DMS 273 treated with DMSO at 0.1 percent for 48 hours (cell line): ENCODE results near the gene ACSF3.

Experiments used
- DNase-seq: peaks from one replicate; lab custom pipeline; 2025; lab: John Stamatoyannopoulos, UW

The ACSF3 gene

DNA sequence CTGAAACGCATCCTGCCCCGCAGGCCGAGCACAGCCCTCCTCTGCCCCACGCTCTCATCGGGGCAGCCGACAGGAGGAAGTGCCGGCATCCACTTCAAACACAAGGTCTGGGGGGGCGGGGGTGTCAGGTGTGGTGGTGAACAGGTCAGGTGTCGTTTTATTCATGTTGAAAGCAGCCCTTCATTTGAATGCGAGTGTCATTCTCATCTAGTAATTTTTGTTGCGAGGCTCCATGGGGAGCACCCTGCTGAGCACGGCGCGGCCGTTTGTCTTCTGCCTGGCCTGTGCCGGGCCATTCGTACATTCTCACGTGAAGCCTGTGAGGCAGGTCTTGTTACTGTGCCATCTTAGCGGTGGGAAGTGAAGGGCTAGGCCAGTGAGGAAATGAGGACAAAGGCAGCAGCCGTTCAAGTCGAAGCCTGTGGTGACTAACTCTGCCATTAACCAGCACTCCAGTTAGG, 1.9 kb downstream of the ACSF3 start:
- DNase-seq, result no peak

DNA sequence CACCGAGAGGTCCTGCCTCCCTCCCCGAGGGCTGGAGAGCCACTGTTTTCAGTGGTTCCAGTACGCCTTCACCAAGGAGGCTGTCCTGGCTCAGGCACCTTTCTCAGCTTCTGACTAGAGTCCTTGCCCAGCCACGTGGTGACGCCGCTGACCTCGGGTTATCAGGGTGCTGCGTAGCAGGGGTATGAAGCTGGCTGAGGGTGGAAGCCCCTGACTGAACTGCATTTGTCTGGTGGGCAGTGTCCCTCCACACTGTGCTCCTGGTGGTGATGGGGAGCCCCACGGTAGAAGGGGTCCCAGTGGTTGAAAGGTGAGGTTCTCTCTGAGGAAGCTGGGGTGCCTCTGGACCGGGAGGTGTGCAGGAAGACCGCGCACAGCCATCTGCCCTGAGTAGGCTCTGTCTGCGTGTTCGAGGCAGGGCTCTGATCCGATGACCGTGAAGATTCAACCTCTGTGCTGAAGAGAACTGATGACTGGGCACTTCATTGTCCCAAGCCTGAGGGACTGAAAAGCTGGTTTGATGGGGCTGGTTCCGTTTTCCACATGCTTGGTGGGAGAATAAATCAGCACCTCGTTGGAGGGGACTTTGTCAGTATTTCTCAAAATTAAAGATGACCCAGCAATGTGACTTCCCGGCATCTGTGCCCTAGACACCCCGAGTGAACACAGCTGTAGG, 2.5 kb downstream of the ACSF3 start:
- no peak for DNase-seq

DNA sequence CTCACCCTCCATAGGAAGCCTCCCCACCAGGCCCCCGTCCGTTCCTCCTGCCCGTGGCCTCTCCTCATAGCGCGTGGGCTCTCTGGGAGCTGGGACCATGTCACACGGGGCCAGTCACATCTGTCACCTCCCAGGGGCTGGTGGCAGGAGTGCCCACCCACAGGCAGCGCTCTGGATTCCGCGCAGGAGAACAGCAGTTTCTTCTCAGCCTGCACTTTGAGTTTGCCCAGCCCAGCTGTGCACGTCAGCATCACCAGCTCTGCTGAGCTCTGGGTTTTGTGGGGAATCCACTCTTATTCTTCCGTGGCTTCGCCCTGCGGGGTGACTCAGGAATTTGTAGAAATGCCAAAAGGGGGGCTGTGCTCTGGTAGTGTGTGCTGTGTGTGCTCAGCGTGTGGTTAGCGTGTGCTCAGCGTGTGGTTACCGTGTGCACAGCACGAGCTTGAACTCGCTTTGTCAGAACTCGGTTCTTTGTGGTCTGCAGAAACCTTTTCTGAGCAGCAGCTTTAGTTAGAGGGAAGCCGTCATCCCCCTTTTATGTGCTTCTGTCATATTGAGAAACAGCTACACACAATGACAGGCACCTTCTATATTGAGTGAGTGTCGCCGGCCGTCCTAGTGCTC, 3.2 kb downstream of the ACSF3 start:
- no peak for DNase-seq

DNA sequence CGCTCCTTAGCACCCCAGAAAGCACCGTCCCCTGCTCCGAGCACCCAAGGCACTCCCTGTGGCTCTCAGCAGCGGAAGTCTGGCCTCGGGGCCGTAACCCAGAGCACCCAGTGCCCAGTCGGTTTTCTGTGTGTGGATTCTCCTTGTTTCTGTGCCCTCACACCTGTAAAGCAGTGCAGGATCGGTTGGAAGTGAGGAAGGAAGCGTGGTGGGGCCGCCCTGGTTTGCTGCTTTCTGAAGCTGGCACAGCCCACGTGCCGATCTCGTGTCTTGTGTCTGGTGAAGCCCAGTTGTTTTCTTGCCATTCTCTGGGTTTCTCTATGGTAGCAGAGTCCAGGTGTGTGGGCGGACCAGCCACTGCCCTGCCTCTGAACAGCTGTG, 3.7 kb downstream of the ACSF3 start:
- DNase-seq, result no peak

DNA sequence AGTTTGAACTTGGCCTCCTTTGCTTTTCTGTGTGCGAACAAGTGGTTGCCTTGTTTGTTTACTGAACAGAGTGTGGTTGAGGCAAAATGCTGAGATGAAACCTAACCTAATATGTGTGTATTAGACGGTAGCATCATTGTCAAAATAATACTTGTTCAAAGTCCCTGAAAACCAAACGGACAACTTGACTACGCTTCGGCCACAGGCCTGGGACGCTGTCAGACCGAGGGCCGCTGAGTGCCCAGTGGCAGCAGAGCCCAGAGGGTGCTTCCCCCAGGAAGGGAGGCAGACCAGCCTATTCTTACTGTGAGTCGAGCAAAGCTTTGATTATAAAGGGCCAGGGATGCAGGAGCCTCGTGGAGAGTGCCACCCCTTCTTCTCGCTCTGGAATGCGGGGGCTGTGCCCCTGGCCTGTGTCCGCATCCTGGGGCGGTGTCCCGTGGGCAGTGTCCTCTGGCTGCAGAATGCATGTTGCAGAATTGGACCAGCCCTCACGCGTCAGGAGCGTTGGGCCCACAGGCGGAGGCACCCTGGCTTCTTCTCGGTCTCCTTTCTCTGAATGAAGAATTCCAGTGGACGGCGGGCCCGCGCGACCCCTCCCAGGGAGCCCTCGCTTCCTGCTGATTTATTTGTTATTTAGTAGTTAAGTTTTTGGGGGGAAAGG, 5.2 kb downstream of the ACSF3 start:
- no peak for DNase-seq

DNA sequence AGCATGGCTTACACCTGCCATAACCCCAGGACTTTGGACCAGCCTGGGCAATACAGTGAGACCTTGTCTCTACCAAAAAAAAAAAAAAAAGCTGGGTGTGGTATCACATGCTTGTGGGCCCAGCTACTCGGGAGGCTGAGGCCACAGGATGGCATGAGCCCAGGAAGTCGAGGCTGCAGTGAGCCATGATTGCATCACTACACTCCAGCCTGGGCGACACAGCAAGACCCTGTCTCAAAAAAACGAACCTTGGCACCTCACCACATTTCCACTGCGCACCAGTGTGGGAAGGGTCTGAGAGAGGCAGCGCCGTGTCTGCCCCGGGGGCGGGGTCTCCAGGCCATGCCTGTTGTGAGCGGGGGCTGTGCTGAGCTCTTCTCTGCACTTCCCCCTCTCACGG, 6.3 kb downstream of the ACSF3 start:
- no peak for DNase-seq

DNA sequence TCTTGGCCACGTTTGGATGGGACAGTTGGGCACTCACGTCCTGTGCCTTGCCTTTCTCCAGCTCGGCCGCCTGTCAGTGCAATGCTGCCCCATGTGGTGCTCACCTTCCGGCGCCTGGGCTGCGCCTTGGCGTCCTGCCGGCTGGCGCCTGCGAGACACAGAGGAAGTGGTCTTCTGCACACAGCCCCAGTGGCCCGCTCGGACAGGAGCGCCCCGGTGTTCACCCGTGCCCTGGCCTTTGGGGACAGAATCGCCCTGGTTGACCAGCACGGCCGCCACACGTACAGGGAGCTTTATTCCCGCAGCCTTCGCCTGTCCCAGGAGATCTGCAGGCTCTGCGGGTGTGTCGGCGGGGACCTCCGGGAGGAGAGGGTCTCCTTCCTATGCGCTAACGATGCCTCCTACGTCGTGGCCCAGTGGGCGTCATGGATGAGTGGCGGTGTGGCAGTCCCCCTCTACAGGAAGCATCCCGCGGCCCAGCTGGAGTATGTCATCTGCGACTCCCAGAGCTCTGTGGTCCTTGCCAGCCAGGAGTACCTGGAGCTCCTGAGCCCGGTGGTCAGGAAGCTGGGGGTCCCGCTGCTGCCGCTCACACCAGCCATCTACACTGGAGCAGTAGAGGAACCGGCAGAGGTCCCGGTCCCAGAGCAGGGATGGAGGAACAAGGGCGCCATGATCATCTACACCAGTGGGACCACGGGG, 7.1 kb downstream of the ACSF3 start:
- DNase-seq, result no peak

DNA sequence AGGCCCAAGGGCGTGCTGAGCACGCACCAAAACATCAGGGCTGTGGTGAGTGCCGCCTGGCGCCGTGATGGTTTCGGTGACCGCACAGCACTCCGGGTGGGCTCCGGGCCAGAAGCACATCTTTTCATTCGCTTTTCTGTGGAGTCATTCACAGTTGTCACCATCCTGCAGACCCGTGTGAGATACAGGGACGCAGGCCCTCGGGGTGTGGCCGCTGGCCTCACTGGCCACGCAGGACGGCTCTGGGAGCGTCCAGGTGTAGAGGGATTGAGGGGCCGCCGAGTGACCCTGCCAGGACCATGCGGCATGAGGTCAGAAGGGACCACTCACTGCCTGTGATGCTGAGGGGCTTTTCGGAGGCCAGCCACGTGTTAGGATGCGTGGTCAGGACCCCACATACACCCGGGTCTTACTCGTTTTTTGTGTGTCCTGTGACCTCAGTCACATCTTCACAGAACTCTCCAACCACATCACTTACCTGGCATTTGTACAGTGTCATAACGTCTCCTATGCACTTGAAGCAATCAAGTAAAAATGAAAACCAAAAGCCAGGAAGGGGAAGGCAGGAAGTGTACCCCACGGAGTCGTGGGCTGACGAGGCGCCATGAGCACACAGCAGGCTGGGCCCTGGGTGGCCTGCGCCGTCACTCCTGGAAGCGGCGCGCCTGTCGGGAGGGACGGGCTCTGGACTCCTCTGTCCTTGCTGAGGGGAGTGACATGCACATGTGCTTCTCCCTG, 7.8 kb downstream of the ACSF3 start:
- DNase-seq, result no peak

DNA sequence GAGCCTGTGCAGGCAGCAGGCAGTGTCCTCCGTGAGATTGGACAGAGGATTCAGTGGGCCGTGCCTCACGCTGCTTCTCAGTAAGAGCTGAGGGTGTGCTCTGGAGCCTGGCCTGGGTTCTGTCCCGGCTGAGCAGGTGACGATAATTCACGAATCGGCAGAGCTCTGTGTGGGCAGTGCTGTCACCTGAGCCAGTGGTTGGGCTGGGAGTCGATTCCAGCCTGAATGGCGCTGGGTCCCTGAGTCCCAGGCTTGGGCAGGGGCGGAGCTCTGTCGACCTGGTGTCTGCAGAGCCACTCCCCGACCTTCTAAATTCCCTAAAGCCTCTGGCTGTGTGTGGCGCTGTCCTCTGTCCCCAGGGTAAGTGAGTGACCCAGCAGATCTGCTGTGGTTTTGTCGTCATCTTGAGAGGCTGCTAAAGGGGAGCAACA, 8.4 kb downstream of the ACSF3 start:
- no peak for DNase-seq

DNA sequence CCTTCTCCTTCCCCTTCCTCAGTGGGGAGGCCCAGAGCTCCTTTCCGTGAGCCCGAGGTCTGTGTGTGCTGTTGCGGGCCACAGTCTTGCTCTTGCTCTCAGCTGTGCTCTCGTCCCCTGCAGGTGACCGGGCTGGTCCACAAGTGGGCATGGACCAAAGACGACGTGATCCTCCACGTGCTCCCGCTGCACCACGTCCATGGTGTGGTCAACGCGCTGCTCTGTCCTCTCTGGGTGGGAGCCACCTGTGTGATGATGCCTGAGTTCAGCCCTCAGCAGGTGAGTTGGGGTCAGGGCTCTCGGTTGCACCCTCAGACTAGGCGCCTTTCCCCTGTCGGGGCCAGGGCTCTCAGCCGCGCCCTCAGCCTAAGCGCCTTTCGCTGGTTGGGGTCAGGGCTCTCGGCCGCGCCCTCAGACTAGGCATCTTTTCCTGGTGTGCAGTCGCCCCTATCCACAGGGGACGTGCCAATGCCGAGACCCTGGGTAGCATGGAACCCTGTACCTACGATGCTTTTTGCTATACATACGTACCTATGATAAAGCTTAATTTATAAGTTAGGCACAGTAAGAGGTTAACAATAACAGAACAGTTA, 8.9 kb downstream of the ACSF3 start:
- DNase-seq, result no peak

DNA sequence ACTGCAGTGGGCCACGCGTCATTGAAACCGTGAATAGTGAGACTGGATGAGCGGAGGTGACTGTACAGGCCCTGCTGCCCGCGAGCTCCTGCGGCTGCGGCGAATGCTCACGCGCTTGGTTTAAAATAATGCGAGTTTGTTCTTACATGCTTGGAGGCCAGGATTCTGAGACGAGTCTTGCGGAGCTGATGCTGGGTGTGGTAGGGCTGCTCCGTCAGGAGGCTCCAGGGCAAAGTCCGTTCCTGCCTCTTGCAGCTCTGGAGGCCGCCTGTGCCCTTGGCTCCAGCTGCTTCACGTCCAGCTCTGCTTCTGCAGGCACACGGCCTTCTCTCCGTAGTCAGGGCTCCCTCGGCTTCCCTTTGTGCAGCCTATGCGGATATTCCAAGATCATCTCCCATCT, 9.5 kb downstream of the ACSF3 start:
- no peak for DNase-seq

DNA sequence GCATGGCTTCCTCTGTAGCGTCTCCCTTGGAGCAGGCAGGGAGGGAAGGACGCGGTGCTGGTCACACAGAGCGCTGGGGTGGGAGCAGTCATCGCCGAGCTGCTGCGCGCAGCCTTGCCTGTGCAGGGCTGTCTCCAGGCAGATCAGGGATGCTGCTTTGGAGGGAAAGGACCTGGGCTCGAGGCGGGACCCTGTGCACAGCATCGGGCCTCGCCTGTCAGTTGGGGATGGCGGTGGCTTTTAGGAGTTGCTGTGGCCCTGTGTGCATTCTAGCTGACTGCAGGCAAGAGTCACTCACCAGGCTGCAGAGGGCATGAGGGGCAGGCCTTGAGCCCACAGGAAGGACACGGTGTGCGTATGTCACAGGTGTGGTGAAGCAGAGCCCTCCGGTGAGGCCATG, 10.1 kb downstream of the ACSF3 start:
- no peak for DNase-seq

DNA sequence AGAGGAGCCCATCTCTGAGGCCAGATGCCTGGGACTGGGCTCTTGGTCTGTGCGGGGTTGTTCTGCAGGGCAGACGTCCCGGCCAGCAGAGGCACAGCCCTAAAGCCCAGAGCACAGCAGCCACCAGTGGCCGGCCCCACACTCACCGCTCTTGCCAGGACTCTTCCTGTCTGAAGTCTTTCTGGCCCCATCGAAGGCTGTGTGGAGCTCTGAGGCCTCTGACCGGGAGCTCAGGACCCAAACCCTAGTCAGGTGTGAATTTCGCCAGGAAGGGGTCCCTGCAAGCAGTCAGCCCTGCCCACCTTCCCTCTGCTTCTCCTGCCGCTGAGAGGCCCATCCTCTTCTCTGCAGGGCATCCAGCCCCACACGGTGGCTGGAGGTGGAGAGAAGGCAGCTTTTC, 10.7 kb downstream of the ACSF3 start:
- DNase-seq, result no peak

DNA sequence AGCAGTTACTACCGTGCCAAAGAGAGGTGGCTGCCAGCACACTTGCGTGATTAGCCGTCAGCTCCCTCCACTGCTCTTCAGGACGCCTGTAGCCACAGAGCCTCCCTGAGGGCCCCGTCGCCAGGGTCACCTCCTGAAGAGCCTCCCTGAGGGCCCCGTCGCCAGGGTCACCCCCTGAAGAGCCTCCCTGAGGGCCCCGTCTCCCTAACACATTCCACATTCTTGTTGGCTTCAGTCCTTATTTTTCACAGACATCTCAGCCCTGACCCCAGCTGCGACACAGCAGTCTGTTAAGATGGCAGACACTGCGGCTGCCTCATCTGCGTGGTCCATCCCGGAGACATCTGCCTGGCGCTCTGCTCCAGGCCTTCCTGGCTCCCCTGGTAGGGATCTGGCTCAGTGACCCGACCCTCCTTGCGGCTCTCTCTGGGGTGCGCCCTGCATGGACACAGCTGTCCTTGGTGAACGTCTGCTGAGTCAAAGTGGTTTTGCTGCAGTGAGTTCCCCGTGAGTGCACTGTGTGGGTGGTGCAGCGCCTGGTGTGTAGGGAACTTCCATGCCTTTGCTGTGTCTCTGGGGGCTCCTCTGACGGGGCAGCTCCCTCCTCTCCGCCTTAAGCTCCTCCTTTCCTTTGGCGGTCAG, 11.4 kb downstream of the ACSF3 start:
- DNase-seq, result no peak

DNA sequence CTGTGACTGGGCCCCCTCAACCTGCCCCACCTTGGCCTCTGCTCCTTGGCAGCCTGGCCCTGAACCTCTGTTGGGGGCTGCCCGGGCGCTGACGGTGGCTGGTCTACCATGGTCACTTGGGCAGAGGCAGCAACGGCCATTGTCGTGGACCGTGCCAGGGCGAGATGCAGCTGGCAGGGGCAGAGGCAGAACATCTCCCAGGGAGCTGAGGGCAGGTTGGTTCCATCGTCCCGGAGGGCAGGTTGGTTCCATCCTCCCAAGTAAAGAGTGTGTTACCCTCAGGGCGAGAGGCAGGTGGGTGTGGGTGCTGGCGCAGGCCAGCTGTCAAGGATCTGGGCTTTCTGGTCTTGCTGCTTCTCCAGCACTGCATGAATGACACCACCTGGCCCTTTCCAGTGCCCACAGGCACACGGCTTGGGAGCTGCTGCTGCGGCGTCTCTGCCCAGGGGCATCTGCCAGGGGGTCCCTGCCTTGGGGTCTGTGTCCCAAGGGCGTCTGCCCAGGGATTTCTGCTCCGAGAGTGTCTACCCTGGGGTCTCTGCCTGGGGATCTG, 12.0 kb downstream of the ACSF3 start:
- no peak for DNase-seq

DNA sequence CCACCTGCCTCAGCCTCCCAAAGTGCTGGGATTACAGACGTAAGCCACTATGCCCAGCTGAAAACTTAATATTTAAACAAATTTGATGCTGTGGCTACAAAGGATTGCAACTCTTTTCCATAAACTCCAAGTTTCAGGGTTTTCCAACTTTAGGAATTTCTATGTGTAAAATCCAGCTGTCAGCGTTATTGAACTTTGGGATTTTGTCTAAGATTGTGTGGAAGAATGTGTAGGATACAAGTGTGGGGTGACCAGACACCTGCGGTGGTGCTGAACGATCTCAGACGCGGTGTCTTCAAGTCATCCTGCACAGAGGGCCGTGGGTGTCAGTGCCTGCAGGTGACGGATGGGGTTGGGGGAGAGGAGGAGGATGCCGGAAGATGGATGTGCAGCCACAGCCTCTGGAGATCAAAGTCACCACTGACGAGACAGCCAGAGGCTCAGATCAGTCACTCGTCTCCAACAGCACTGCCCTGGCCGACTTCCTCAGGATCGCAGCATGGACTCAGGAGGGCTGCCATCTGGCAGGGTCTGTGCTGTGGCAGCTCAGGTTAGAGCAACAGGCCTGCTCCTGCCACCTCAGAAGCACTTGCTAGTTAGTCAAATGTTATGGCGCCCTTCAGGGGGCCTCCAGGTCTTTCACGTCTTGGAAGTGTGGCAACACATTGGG, 13.0 kb downstream of the ACSF3 start:
- DNase-seq, result no peak

DNA sequence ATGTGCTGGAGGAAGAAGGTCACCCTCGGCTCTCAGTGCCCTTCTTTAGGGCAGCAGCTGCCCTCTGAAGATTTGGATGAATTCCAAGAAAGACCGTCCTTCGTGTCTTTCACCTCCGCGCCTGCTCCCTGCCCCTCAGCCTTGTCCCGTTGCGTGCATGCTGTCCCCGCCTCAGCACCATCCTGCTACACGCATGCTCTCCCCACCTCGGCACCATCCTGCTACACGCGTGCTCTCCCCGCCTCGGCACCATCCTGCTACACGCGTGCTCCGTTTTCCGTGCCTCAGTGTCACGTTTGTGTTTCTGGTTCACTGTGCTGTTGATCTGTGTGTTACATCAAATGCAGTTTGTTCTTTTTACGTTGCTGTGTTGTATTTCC, 13.5 kb downstream of the ACSF3 start:
- no peak for DNase-seq

DNA sequence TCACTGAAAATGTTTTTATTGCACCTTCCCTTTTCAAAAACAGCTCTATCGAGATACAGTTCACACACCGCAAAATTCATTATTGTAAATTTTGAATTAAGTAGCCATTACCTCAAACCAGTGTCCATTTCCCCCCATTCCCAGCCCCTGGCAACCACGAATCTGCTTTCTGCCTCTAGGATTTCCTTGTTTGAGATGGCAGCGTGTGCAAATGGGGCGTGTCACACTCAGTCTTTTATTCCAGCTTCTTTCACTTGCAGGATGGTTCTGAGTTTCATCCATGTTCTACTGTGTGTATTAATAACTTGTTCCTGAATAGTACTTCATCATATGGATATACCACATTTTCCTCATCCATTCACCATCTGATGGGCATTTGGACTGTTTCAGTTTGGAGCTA, 14.8 kb downstream of the ACSF3 start:
- no peak for DNase-seq

DNA sequence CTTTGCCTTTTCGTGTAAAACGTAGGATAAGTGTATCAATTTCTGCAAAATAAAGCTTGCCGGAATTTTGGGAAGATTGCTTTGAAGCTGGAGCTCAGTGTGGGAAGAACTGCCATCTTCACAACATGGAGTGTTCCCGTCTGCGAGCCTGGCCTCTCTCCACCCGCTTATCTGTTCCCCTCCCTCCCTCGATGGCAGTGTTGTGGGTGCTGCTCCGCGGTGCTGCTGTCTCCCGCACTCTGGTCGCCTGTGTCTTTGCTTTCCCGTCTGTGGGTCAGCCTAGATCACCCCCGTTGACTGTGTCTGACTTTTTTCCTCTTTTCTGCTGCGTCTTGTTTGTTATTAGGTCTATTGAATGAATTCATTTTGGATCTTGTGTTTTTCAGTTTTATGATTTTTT, 17.0 kb downstream of the ACSF3 start:
- DNase-seq, result no peak

DNA sequence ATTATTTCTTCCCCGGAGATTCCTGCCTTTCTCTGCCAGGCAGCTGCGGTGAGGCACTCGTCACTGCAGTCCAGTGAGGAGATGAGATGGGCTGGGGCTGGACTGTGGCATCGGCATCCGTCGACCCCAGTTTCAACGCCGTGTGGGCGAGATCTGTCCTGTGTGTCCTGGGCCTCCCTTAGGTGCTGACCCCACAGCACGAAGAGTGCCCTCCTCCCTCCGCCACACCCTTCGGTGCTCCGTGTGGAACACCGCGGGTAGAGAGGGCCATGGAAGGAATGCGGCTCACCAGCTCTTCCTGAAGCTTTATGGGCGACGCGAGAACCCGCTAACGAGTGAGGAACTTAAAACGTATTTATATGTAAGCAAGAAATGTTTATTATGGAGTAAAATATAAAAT, 17.6 kb downstream of the ACSF3 start:
- no peak for DNase-seq
